ENCODE data around the gene CLCF1. TPM values are rescaled to one million over a fixed set of nuclear protein-coding genes. Genes with fewer than 3 reads are reported as not detected.
"Not testable (repeated sequence)": the region's sequence is repeated elsewhere in the genome, so short reads cannot be mapped to it uniquely, and the experiment has no call there.

The CLCF1 gene
- total and polyA plus RNA-seq, 8 donors, result 1.3 to 11.2 (median 2.6) TPM

- DNase-seq (peak in 1 of 6 donors; percentile 74), FAIRE-seq (no peak), ATAC-seq (no peak)
- Histone ChIP-seq H3K9me3 (no peaks in the 10 kb centered on the region), H3K27me3 (no peaks in the 10 kb centered on the region), H3K27ac (no peak overlapping the region), H3K4me3 (no peak overlapping the region), H3K4me1 (peaks cover 0 to 4% (median 4%) of the 10 kb centered on the region in 3 donors), H3K36me3 (no peaks in the 10 kb centered on the region)
- intact Hi-C loops (cut with DNase I), result no loop called here
- TF ChIP-seq CTCF (IDR thresholded peaks at IDR 0.05), result no peak
- 66 to 77% methylated on average over 10 to 18 of the region's 18 CpGs for WGBS, 2 donors
Measured at GRCh38 chr11:67406420-67406968, 33.1 kb upstream of the CLCF1 start.

- Histone ChIP-seq H3K27me3 (no peaks in the 10 kb centered on the region), H3K36me3 (no peaks in the 10 kb centered on the region), H3K4me3 (no peak overlapping the region), H3K27ac (no peak overlapping the region), H3K4me1 (peaks cover 0 to 4% (median 4%) of the 10 kb centered on the region in 3 donors), H3K9me3 (no peaks in the 10 kb centered on the region)
- FAIRE-seq (no peak), ATAC-seq (no peak), DNase-seq (peak in 1 of 6 donors; percentile 69)
- intact Hi-C loops (cut with DNase I), result no loop called here
- WGBS, 2 donors, result 69 to 71% methylated on average over 9 of the region's 9 CpGs
- TF ChIP-seq CTCF (IDR thresholded peaks at IDR 0.05), result no peak
Measured at GRCh38 chr11:67405688-67406339, 32.4 kb upstream of the CLCF1 start.

GRCh38 chr11:67405196-67405567 lies 31.8 kb upstream of the CLCF1 start:
- H3K27ac ChIP-seq, result no peak overlapping the region
- DNase-seq (peak in 1 of 6 donors; percentile 70), ATAC-seq (no peak), FAIRE-seq (no peak)
- H3K36me3 ChIP-seq, result no peaks in the 10 kb centered on the region
- no peak overlapping the region for H3K4me3 ChIP-seq
- 84 to 94% methylated on average over 6 of the region's 6 CpGs for WGBS, 2 donors
- intact Hi-C loops (cut with DNase I), result no loop called here
- no peaks in the 10 kb centered on the region for H3K27me3 ChIP-seq
- no peak for TF ChIP-seq CTCF (IDR thresholded peaks at IDR 0.05)
- H3K4me1 ChIP-seq, result peaks cover 4 to 10% (median 5%) of the 10 kb centered on the region in 3 donors
- H3K9me3 ChIP-seq, result no peaks in the 10 kb centered on the region

GRCh38 chr11:67404515-67405195 lies 31.3 kb upstream of the CLCF1 start:
- H3K9me3 ChIP-seq, result no peaks in the 10 kb centered on the region
- no peaks in the 10 kb centered on the region for H3K36me3 ChIP-seq
- peaks cover 4 to 14% (median 7%) of the 10 kb centered on the region in 3 donors for H3K4me1 ChIP-seq
- H3K27me3 ChIP-seq, result no peaks in the 10 kb centered on the region
- FAIRE-seq (no peak), ATAC-seq (no peak), DNase-seq (no peak)
- peak overlapping the region in 1 of 4 donors; percentile 30 for H3K4me3 ChIP-seq
- 60 to 74% methylated on average over 13 of the region's 13 CpGs for WGBS, 2 donors
- no peak for TF ChIP-seq CTCF (IDR thresholded peaks at IDR 0.05)
- no peak overlapping the region for H3K27ac ChIP-seq
- intact Hi-C loops (cut with DNase I), result no loop called here

GRCh38 chr11:67403085-67403484 lies 29.7 kb upstream of the CLCF1 start:
- FAIRE-seq; ATAC-seq; H3K27me3 ChIP-seq; intact Hi-C loops (cut with DNase I); DNase-seq; H3K4me3 ChIP-seq; H3K9me3 ChIP-seq; H3K27ac ChIP-seq: not testable (repeated sequence)
- H3K36me3 ChIP-seq, result peaks cover 2 to 14% (median 2%) of the 10 kb centered on the region in 3 donors
- 95 to 96% methylated on average over 9 of the region's 9 CpGs for WGBS, 2 donors
- peaks cover 4 to 14% (median 7%) of the 10 kb centered on the region in 3 donors for H3K4me1 ChIP-seq

- Histone ChIP-seq H3K4me3 (peak overlapping the region in 2 of 4 donors; percentile 21 to 97), H3K27ac (peak overlapping the region; percentile 6 to 88 (median 68)), H3K4me1 (peaks cover 4 to 14% (median 7%) of the 10 kb centered on the region in 3 donors), H3K36me3 (peaks cover 3 to 21% (median 4%) of the 10 kb centered on the region in 3 donors)
- intact Hi-C loops (cut with DNase I); ATAC-seq; H3K9me3 ChIP-seq; H3K27me3 ChIP-seq; FAIRE-seq: not testable (repeated sequence)
- 53 to 54% methylated on average over 19 of the region's 19 CpGs for WGBS, 2 donors
- peak in 1 of 6 donors; percentile 46 for DNase-seq
Measured at GRCh38 chr11:67402192-67402839, 28.9 kb upstream of the CLCF1 start.

All from pancreas (tissue), 10 donors.